GM12878 (cell line): Measurements from ENCODE around the gene CAMK2A.

Experiments
- CTCF ChIP-seq, 3 experiments: IDR thresholded peaks in 2 of 3; conservative IDR thresholded peaks in 1 of 3; 2 replicates each; pipeline ENCODE4 v1.5.1; 2011; ENCODE audit warnings: low read depth in 3 of 3, low read length in 3 of 3, mild to moderate bottlenecking in 3 of 3, control low read depth in 2 of 3, moderate library complexity in 2 of 3, inconsistent platforms in 1 of 3, mixed read lengths in 1 of 3; ENCODE audit not compliant: control insufficient read depth in 2 of 3, insufficient read depth in 1 of 3; ENCODE audit errors: extremely low read depth in 1 of 3
- EP300 ChIP-seq, 2 experiments: fragments of 150-350 bp in 1 of 2; IDR thresholded peaks; 2 replicates each; pipeline ENCODE4 v1.6.1; 2011 to 2012; ENCODE audit warnings: low read depth in 2 of 2, low read length in 2 of 2, borderline replicate concordance in 1 of 2, improper control_type of control experiment in 1 of 2, inconsistent platforms in 1 of 2; ENCODE audit not compliant: control insufficient read depth in 1 of 2
- ETV6 ChIP-seq, 2 experiments: fragments of 450-650 bp in 1 of 2; IDR thresholded peaks in 1 of 2; conservative IDR thresholded peaks in 1 of 2; 2 replicates each; pipeline ENCODE4 v1.6.1; 2014; ENCODE audit warnings: antibody characterized with exemption in 1 of 2, borderline replicate concordance in 1 of 2, low read depth in 1 of 2, mild to moderate bottlenecking in 1 of 2, moderate library complexity in 1 of 2
- GABPA ChIP-seq: IDR thresholded peaks from 2 replicates; pipeline ENCODE4 v1.6.1; 2014; ENCODE audit warnings: antibody characterized with exemption, low read depth, mild to moderate bottlenecking, inconsistent platforms
- KDM1A ChIP-seq: fragments of 200-600 bp; sonication (generic); IDR thresholded peaks from 2 replicates; pipeline ENCODE4 v1.6.1; 2016; ENCODE audit warnings: borderline replicate concordance
- MEF2A ChIP-seq: IDR thresholded peaks from 2 replicates; pipeline ENCODE4 v1.6.1; 2011; ENCODE audit warnings: low read depth, mild to moderate bottlenecking, low read length, moderate library complexity; ENCODE audit not compliant: insufficient read depth
- POLR2A ChIP-seq: IDR thresholded peaks from 2 replicates; pipeline ENCODE4 v1.6.1; 2011; ENCODE audit warnings: low read depth, mild to moderate bottlenecking, low read length
- SMC3 ChIP-seq: IDR thresholded peaks from 2 replicates; pipeline ENCODE4 v1.6.1; 2011; ENCODE audit warnings: low read length, improper control_type of control experiment, borderline replicate concordance
- YY1 ChIP-seq: IDR thresholded peaks from 2 replicates; pipeline ENCODE4 v1.6.1; 2011; ENCODE audit warnings: low read depth, mild to moderate bottlenecking, low read length
- TF ChIP-seq, protein P1 (sequence below): fragments of 150-350 bp; IDR thresholded peaks from 2 replicates; pipeline ENCODE4 v1.6.1; 2016; ENCODE audit warnings: low read depth, low read length

- TF ChIP-seq ETV6 (conservative IDR thresholded peaks at IDR 0.05 in 1 of 2, IDR thresholded peaks at IDR 0.05 in 1 of 2; ENCODE audit: borderline replicate concordance in 1 of 2, low read depth in 1 of 2) (no peak), SMC3 (no peak), CTCF (IDR thresholded peaks at IDR 0.05 in 2 of 3, conservative IDR thresholded peaks at IDR 0.05 in 1 of 3; ENCODE audit: control insufficient read depth in 2 of 3, extremely low read depth in 1 of 3, insufficient read depth in 1 of 3, low read depth in 3 of 3, low read length in 3 of 3) (no peak), MEF2A (no peak), GABPA (no peak), YY1 (no peak), POLR2A (no peak), EP300 (IDR thresholded peaks at IDR 0.05; ENCODE audit: borderline replicate concordance in 1 of 2, control insufficient read depth in 1 of 2, low read depth in 2 of 2, low read length in 2 of 2) (no peak), KDM1A (no peak)
- TF ChIP-seq, protein P1, sequence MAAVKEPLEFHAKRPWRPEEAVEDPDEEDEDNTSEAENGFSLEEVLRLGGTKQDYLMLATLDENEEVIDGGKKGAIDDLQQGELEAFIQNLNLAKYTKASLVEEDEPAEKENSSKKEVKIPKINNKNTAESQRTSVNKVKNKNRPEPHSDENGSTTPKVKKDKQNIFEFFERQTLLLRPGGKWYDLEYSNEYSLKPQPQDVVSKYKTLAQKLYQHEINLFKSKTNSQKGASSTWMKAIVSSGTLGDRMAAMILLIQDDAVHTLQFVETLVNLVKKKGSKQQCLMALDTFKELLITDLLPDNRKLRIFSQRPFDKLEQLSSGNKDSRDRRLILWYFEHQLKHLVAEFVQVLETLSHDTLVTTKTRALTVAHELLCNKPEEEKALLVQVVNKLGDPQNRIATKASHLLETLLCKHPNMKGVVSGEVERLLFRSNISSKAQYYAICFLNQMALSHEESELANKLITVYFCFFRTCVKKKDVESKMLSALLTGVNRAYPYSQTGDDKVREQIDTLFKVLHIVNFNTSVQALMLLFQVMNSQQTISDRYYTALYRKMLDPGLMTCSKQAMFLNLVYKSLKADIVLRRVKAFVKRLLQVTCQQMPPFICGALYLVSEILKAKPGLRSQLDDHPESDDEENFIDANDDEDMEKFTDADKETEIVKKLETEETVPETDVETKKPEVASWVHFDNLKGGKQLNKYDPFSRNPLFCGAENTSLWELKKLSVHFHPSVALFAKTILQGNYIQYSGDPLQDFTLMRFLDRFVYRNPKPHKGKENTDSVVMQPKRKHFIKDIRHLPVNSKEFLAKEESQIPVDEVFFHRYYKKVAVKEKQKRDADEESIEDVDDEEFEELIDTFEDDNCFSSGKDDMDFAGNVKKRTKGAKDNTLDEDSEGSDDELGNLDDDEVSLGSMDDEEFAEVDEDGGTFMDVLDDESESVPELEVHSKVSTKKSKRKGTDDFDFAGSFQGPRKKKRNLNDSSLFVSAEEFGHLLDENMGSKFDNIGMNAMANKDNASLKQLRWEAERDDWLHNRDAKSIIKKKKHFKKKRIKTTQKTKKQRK = no peak
Observed at GRCh38 chr5:150333400-150333799, 43.8 kb upstream of the CAMK2A start.
